GM19328 (cell line): ENCODE measurements around the gene MRPL28.
"Not testable (repeated sequence)": the region's sequence is repeated elsewhere in the genome, so short reads cannot be mapped to it uniquely, and the experiment has no call there.

ENCODE experiments used
- ATAC-seq: cut with Tn5 transposase; IDR thresholded peaks from one replicate; pipeline ENCODE4 v1.9.1; 2021; ENCODE audit warnings: mild to moderate bottlenecking, moderate library complexity; ENCODE audit not compliant: unreplicated experiment

The MRPL28 gene

DNA sequence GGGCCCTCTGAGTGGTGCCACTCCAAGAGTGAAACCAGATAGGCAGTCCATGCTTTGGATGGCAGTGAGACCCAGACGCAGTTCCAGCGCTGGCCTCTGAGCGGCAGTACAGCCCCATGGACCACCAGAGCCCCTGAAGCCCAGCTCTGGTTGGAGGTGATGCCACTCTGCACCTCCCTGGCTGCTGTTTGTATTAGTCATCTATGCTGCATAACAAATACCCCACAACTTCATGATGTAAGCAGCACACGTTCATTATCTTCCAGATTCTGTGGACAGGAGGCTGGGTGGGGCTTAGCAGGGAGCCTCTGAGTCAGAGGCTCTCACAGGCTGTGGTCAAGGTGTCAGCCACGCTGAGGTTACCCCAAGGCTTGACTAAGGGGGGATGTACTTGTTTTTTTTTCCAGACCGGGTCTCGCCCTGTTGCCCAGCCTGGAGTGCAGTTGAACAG is 21.6 kb upstream of the MRPL28 start:
- ATAC-seq: no peak

DNA sequence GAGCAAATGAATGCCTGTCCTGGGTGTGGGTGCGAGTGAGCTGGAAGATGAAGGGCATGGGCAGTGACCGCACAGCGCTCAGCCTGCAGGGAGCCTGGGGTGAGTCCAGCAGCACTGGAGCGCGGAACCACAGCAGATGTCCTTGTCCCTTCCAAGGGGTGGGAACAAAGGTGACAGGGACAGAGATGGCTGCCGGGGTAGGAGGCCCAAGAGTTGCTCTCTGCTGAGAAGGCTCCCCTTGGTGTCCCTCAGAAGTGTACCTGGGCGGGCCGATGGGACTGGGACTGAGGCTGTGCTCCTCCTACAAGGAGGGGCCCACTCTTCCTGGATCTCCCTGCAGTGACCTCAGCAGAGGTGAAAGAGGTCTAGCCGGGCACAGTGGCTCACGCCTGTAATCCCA is 19.0 kb upstream of the MRPL28 start:
- ATAC-seq: no peak

DNA sequence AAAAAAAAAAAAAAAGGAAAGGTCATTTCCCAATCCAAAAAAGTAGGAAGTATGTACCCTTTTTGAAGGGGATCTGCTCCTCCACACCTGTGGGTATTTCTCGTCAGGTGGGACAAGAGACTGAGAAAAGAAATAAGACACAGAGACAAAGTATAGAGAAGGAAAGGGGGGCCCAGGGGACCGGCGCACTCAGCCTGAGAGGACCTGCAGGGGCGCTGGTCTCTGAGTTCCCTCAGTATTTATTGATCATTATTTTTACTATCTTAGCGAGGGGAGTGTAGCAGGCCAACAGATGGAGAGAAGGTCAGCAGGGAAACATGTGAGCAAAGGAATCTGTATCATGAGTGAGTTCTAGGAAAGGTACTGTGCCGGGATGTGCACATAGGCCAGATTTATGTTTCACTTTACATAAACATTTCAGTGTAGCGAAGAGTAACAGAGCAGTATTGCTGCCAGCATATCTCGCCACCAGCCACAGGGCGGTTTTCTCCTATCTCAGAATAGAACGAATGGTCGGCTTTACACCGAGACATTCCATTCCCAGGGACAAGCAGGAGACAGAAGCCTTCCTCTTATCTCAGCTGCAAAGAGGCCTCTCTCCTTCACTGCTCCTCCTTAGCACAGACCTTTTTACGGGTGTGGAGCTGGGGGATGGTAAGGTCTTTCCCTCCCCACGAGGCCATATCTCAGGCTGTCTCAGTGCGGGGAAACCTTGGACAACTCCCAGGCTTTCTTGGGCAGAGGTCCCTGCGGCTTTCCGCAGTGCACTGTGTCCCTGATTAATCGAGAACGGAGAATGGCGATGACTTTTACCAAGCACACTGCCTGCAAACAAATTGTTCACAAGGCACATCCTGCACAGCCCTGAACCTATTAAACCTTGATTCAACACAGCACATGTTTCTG is 17.7 kb upstream of the MRPL28 start:
- ATAC-seq: not testable (repeated sequence)

DNA sequence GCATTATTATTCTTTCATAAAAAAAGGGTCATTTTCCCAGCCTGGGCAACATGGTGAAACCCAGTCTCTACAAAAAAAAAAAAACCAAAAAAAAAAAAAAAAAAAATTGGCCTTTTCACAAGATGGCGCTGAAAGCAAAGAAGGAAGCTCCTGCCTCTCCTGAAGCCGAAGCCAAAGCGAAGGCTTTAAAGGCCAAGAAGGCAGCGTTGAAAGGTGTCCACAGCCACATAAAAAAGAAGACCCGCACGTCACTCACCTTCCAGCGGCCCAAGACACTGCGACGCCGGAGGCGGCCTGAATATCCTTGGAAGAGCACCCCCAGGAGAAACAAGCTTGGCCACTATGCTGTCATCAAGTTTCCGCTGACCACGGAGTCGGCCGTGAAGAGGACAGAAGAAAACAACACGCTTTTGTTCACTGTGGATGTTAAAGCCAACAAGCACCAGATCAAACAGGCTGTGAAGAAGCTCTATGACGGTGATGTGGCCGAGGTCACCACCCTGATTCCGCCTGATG is 16.4 kb upstream of the MRPL28 start:
- no peak for ATAC-seq

DNA sequence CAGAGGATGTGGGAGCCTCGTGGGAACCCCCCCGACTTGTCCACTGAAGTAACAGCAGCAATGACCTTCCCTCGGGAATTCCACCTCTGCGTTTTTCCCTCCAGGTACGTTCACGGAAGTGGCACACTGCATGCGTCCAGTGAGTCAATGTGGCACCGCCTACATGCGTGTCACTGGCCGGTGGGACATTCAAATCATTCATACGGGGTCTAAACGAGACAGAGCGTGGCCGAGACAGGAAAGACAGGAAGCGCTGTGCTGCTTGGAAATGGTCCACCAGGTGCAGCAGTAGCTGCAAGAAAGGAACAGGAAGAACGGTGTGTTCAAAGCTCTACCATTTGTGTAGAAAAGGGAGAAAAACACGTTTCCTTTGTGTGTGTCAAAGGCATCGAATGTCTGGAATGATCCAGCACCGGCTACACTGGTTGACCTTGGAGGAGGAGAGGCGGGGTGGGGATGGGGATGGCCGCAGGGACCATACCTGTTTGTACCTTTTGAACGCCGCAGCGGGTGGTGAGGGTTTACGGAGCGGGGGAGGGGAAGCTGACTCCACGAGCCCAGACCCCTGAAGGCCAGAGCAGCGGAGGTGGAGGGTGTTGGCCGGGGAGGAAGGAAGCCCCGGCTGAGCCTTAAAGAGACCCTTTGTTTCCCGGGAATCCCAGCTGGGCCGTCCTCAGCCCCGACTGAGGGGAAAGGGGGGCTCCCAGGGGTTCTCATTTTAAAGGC is 13.2 kb upstream of the MRPL28 start:
- no peak for ATAC-seq

DNA sequence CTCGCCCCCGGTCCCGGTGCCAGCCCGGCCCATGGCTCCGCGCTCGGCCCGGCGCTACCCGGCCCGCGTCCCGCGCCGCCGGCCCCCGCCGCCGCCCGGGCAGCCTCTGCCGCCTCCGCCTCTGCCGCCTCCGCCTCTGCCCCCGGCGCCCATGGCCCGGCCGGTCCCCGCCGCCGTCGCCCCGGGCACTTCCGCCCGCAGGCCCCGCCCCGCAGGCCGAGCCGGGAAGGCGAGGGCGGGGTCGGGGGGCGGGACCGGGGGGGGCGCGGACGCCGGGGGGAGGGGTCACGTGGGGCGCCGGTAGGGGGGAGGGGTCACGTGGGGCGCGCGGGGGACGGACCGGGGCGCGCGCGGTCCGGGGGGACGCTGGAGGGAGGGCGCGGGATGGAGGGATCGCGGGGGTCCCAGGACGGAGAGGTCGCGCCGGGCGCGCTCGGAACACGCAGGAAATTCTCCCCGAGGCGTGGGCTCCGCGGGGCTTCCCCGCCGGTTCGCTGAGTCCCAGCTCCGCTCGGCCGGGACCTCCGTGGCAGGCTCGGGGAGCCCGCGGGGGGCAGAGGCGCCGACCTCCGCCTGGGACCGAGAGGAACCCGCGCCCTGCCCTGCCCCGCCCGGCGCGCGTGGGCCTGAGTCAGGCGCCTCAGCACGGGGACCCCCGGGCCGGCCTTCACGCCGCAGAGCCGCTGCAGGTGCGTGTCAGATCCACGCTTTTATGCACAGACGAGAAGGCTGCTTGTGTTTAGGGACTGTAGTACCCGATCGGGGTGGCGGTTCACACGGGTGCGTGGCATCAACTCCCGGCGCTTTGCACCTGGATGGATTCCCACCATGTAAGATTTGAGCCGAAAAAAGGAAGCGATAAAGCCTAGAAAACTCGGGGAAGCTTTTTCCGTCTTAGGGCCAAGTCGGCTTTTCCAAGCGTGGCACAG is 11.7 kb upstream of the MRPL28 start, which contains the start of gene PGAP6:
Gene PGAP6 (minus strand): TSS at position 190 of the 929 bp plus-strand sequence. CDS start 157 bp downstream, at position 33.
- ATAC-seq: peak; percentile 56

DNA sequence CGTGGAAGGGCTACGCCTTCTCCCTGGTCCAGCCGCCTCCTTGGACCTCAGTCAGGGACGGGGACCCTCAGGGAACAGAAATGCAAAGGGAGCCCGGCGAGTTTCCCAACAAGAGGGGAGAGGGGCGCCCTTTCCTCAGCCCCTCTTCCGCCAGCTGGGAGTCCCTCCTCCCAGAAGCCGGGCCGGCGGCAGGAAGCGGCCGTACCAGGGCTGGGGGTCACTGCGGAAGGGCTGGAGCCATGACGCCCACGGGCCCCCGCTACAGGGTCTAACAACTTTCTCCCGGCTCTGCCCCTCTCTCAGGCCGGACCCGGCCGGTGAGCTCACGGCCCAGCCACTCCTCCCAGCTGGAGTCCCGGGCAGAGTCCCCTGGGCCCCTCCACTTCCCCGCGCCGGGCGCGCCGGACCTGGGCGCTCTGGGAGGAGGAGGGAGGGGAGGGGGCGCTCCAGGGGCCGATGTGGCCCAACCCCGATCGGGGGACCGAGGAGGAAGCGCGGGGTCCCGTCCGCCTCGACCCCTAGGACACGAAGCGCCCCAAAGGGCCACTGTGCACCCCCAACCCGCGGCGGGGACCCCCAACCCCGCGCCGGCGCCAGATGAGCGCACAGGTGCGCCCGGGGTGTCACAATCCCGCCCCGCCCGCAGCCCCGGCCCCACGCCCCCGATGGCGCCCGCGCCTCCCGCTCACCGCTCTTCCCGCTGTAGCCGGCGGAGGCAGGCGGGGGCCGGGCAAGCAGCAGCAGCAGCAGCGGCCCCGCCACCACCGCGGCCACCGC is 10.9 kb upstream of the MRPL28 start:
- ATAC-seq: peak; percentile 27

DNA sequence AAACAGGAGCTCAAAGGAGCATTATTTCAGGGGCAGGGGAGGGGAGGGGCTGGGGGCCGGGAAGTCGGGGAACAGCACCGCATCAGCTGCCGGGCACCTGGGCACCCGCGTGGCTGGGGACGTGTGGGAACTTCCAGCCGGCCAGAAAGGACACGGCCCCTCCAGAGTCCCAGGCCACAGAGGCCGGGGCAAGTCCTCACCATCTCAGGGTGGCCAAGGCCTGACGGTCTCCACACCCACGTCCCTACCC is 10.3 kb upstream of the MRPL28 start:
- no peak for ATAC-seq

DNA sequence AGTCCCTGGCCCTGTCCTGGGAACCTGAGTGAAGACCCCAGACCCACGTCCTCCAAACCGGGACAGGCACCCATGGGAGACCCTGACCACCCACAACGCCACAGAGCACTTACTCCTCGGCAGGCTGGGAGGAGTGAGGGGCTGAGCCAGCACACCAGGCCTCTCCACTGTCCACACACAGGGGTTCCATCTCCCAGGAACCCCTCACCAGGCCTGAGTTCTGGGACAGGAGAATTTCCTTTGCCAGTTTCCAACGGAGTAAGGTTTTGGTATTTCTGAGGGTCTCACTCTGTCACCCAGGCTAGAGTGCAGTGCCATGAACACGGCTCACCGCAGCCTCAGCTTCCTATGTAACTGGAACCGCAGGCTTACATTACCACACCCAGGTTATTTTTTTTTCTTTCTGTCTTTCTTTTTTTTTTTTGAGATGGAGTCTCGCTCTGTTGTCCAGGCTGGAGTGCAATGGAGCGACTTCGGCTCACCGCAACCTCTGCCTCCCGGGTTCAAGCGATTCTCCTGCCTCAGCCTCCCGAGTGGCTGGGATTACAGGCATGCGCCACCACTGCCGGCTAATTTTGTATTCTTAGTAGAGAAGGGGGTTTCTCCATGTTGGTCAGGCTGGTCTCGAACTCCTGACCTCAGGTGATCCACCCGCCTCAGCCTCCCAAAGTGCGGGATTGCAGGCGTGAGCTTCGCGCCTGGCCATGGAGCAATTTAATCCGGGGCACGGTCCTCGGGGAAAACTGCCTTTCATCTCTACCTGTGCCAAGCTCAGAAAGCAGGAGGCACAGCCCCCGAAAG is 9.8 kb upstream of the MRPL28 start:
- ATAC-seq: no peak

DNA sequence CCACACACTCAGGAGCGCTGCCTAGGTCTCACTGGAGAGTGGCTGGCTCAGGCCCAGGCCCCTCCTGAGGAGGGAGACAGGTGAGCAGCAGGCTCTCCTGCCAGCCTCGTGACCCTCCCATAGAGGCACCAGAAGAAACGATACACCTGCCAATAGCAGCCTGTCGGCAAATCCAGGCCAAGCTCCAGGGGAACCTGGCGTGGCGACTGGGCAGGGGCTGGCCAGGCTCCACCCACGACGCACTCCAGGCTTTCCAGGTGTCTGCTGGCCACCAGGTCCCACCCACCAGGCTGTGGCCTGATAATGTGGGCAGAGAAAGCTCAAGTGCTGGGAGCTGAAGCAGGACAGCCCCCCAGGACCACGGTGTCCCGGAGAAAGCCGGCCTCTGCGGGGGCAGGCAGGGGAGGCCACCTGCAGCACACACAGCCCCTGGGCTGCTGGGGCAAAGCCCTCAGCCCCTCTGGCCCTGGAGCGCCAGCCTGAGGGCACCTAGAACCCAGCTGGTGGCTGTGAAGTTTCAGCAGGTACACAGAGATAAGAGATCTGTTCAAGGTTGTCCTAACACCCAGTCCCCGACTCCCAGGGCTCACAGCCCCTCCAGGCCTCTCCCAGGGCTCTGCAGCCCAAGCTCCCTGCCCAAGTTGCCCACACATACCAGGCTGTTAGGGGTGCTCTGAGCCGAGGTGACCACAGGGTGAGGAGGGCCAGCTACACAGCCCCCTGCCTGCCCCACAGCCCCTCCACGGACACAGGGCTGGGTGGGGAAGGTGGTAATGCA is 9.0 kb upstream of the MRPL28 start:
- ATAC-seq: no peak

DNA sequence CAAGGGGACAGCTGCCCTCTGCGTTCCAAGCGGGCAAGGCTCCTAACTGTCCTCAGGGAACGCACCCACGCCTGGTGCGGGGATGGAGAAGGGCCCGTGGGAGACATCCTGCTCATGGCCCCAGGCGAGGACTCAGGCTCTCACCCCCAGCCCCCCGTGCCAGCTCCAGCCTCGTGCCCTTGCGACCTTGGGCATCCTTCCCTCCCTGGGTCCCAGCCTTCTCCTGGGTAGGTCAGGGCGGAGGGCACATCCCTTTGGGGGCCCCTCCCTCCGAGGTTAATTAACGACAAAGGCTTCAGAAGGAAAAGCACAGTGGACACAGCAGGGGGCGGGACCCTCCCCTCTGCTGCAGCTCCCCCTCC is 8.5 kb upstream of the MRPL28 start:
- no peak for ATAC-seq

DNA sequence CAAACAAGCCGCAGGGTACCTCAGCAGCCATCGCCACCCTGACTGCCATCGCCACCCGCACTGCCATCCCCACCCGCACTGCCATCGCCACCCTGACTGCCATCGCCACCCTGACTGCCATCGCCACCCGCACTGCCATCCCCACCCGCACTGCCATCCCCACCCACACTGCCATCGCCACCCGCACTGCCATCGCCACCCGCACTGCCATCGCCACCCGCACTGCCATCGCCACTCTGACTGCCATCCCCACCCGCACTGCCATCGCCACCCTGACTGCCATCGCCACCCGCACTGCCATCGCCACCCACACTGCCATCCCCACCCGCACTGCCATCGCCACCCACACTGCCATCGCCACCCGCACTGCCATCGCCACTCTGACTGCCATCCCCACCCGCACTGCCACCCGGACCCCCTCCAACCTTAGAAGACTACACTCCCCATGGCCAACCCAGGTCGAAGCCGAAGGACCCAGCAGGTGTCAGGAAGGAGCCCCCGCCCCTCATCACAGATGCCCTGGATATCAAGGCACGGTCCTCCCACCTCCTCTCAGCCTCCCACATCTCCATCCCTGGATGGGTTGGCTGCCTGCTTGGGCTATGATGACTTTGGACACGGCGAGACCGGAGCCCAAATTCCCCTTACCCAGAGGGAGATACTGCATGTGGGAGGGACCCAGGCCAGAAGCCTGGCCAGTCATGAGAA is 7.9 kb upstream of the MRPL28 start:
- ATAC-seq: not testable (repeated sequence)

DNA sequence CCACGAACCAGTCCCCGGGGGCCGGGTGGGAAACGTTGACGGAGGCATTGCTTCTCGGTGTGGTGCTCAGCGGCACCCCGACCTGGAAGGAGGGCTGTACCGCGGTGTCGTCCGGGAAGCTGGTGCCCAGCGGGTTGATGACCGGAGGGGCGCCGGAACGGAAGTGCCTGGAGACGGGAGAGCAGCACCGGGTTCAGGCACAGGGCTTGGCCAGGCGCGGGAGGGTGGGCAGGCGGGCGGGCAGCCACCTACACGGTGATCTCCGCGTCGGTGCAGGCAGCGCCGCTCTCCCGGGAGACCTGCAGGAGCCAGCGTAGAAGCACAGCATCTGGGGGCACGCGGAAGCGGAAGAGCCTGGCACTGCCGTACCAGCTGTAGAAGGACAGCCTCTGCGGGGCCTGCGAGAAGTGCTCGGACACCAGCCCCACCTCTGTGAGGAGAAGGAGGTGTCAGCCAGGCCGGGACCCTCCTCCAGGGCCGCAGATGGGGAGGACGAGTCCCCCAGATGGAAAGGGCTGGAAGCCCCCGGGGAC is 7.1 kb upstream of the MRPL28 start:
- no peak for ATAC-seq

DNA sequence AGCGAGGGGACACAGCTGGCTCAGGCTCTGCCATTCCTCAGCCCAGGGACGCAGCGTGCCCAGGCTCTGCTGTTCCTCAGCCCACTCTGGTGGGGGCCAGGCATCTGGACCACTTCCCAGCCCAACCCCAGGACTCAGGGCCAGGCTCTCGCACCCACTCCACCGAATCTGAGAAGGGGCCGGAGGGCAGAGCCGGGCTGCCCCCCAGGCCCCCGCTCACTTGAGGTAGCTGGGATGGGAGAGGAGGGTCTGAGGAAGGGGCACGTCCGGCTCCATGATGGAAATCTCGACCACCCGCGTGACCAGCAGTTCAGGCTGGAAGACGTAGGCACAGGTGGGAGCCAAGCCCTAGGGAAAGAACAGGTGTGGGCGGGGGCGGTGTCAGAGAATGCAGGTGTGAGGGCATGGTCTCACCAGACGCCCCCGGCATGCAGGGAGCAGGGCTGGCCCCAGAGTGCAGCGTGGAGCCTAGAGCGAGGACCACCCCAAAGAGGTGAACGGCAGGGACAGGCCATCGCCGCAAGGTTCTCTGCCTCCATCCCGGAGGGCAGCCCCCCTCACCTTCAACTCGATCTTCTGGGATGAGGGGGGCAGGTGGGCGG is 6.6 kb upstream of the MRPL28 start:
- no peak for ATAC-seq

DNA sequence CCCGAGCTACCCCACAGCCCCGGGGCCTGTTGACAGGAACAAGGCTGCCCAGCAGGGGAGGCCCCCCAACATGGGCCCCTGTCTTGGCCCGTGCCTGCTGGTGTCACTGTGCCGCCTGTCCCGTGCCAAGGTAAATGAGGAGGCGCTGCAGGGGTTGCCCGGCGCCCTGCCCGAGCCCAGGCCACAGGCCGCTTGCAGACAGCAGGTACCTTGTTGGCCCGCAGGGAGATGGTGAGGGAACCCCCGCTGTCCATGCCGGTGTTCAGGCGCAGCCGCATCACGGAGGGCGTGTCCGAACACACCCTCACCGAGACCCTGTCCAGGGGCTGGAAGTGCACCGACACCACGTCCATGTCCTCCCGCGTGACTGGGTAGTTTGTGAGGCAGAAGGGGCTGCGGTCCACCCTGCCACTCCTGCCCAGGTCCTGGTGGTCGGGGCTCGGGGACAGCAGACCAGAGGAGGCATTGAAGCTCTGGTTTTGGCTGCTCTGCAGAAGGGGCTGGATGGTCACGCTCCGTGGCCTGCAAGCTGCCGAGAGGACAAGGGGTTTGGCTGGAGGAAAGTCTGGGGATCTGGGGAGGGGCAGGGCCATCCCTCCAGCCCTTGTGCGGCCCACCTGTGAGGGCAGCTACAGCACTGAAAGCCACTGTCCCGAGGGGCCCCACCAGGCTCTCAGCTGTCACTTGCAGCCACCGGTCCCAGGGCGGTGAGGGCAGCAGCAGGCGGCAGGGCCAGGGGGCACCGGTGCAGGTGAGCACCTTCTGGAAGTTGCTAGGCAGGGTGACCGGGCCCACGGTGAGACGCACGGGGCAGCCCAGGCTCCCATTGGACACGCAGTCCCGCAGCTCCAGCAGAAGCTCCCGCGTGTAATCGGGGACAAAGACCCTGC is 5.8 kb upstream of the MRPL28 start:
- no peak for ATAC-seq

DNA sequence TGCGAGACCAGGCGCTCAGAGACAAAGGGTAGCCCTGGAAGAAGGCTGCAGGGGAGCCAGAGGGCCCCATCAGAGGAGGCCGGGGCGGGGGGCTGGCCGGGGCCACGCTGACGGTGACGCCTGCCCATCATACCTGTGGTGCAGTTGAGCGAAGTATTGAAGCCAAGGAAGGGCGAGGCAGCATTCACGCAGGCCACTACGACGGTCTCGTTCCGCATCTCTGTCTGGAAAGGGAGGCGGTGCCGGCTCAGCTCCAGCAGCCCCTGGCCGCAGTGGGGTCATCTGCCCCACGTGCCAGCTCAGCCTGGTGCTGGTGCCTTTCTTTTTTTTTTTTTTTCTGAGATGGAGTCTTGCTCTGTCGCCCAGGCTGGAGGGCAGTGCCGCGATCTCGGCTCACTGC is 4.9 kb upstream of the MRPL28 start:
- ATAC-seq: no peak

DNA sequence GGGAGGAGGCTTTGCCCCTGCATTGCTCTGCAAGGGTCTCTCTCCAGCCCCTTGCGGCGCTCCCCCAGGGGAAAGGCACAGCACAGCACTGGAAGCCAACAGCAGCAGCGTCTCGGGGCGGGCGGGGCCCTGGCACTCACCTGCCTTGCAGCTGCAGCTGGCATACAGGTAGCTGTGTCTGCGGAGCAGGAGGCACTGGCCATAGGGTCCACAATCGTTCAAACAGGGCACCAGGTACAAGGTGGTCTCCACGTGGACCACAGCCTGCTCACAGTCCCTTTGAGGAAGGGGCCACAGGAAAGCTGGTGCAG is 4.2 kb upstream of the MRPL28 start:
- no peak for ATAC-seq
